Trophoblast cell (in vitro differentiated cells and primary cell): ENCODE results near the gene SRPK2.
"Not testable (repeated sequence)": the region's sequence is repeated elsewhere in the genome, so short reads cannot be mapped to it uniquely, and the experiment has no call there.

Source experiments
- DNase-seq, 2 donors: peaks; one replicate each; pipeline ENCODE4 v3.0.0-alpha.2; 2016
- H2AFZ ChIP-seq: 2 replicates; pipeline ENCODE4 v1.6.1; 2013; ENCODE audit warnings: low read length, moderate library complexity, mild to moderate bottlenecking; ENCODE audit not compliant: insufficient read depth, poor library complexity
- H2AK5ac ChIP-seq: 2 replicates; pipeline ENCODE4 v1.6.1; 2013; ENCODE audit warnings: mild to moderate bottlenecking, low read length
- H2BK120ac ChIP-seq: 2 replicates; pipeline ENCODE4 v1.6.1; 2013; ENCODE audit warnings: low read length, mild to moderate bottlenecking, moderate library complexity; ENCODE audit not compliant: insufficient read depth, poor library complexity
- H2BK12ac ChIP-seq: 2 replicates; pipeline ENCODE4 v1.6.1; 2013; ENCODE audit warnings: mild to moderate bottlenecking, low read length, moderate library complexity
- H2BK5ac ChIP-seq: 2 replicates; pipeline ENCODE4 v1.6.1; 2013; ENCODE audit warnings: low read length, low read depth, moderate library complexity, mild to moderate bottlenecking; ENCODE audit not compliant: poor library complexity
- H3K14ac ChIP-seq: 2 replicates; pipeline ENCODE4 v1.6.1; 2013; ENCODE audit warnings: mild to moderate bottlenecking, low read length
- H3K18ac ChIP-seq: 2 replicates; pipeline ENCODE4 v1.6.1; 2013; ENCODE audit warnings: mild to moderate bottlenecking, low read length
- H3K23ac ChIP-seq: 2 replicates; pipeline ENCODE4 v1.6.1; 2013; ENCODE audit warnings: low read length
- H3K27ac ChIP-seq: 2 replicates; pipeline ENCODE4 v1.5.1; 2013; ENCODE audit warnings: low read depth, mild to moderate bottlenecking, inconsistent platforms, low read length, moderate library complexity
- H3K27me3 ChIP-seq: 2 replicates; pipeline ENCODE4 v1.6.1; 2013; ENCODE audit warnings: inconsistent platforms, mild to moderate bottlenecking, low read length, moderate library complexity; ENCODE audit not compliant: insufficient read depth
- H3K36me3 ChIP-seq, 2 experiments: 1 replicate in 1 of 2; 2 replicates in 1 of 2; pipeline ENCODE4 v1.6.1; 2013; ENCODE audit warnings: low read length in 2 of 2, mild to moderate bottlenecking in 2 of 2, moderate library complexity in 1 of 2; ENCODE audit not compliant: insufficient read depth in 2 of 2, control insufficient read depth in 1 of 2
- H3K4ac ChIP-seq: 2 replicates; pipeline ENCODE4 v1.6.1; 2013; ENCODE audit warnings: low read depth, mild to moderate bottlenecking, low read length, moderate library complexity
- H3K4me1 ChIP-seq, 2 experiments: 1 replicate in 1 of 2; 2 replicates in 1 of 2; pipeline ENCODE4 v1.6.1; 2013; ENCODE audit warnings: low read length in 2 of 2, mild to moderate bottlenecking in 2 of 2, moderate library complexity in 1 of 2; ENCODE audit not compliant: insufficient read depth in 2 of 2, control insufficient read depth in 1 of 2
- H3K4me2 ChIP-seq: 2 replicates; pipeline ENCODE4 v1.6.1; 2013; ENCODE audit warnings: inconsistent platforms, mild to moderate bottlenecking, low read length, moderate library complexity
- H3K4me3 ChIP-seq: 2 replicates; pipeline ENCODE4 v1.5.1; 2013; ENCODE audit warnings: mild to moderate bottlenecking, low read depth, low read length, inconsistent platforms
- H3K79me1 ChIP-seq: one replicate; pipeline ENCODE4 v1.6.1; 2013; ENCODE audit warnings: low read length
- H3K79me2 ChIP-seq: 2 replicates; pipeline ENCODE4 v1.6.1; 2013; ENCODE audit warnings: low read length, mild to moderate bottlenecking; ENCODE audit not compliant: control insufficient read depth, insufficient read depth, poor library complexity
- H3K9ac ChIP-seq: 2 replicates; pipeline ENCODE4 v1.6.1; 2013; ENCODE audit warnings: mild to moderate bottlenecking, low read length
- H3K9me3 ChIP-seq: 2 replicates; pipeline ENCODE4 v1.6.1; 2013; ENCODE audit warnings: low read depth, mild to moderate bottlenecking, control low read depth, inconsistent platforms, low read length; ENCODE audit not compliant: insufficient read depth
- H4K12ac ChIP-seq: 2 replicates; pipeline ENCODE4 v1.6.1; 2013; ENCODE audit warnings: low read depth, mild to moderate bottlenecking, low read length, moderate library complexity
- H4K8ac ChIP-seq: 2 replicates; pipeline ENCODE4 v1.6.1; 2013; ENCODE audit warnings: low read depth, mild to moderate bottlenecking, low read length, moderate library complexity
- H4K91ac ChIP-seq: one replicate; pipeline ENCODE4 v1.6.1; 2013; ENCODE audit warnings: low read depth, mild to moderate bottlenecking, low read length, moderate library complexity
- WGBS: extraction: QIAGEN DNeasy Blood & Tissue Kit; methylation state at CpG from one replicate; pipeline ENCODE4 v1.1.7; 2013; ENCODE audit warnings: missing lambda C conversion rate; ENCODE audit not compliant: insufficient read length, insufficient coverage; ENCODE audit errors: extremely low coverage; 5-methylcytosine and 5-hydroxymethylcytosine counted together

SRPK2 gene

GRCh38 chr7:105327201-105327600 lies 61.5 kb downstream of the SRPK2 start:
- H3K4me2 ChIP-seq, result no peak overlapping the region
- H3K9me3 ChIP-seq, result no peaks in the 10 kb centered on the region
- no peak overlapping the region for H2BK120ac ChIP-seq
- no peak overlapping the region for H3K14ac ChIP-seq
- no peaks in the 10 kb centered on the region for H3K4me1 ChIP-seq
- H3K27ac ChIP-seq, result no peak overlapping the region
- H4K91ac ChIP-seq, result no peak overlapping the region
- H3K36me3 ChIP-seq, result peaks cover 0 to under 1% of the 10 kb centered on the region in 2 experiments
- no peak overlapping the region for H2AFZ ChIP-seq
- no peak overlapping the region for H3K4me3 ChIP-seq
- no peaks in the 10 kb centered on the region for H3K27me3 ChIP-seq
- H4K12ac ChIP-seq, result no peak overlapping the region
- H2AK5ac ChIP-seq, result no peak overlapping the region
- H3K18ac ChIP-seq, result no peak overlapping the region
- no CpG with 5 or more reads among the region's 1 CpG for WGBS
- no peaks in the 10 kb centered on the region for H3K79me1 ChIP-seq
- no peak overlapping the region for H2BK12ac ChIP-seq
- H3K79me2 ChIP-seq, result peaks cover 6% of the 10 kb centered on the region
- no peak for DNase-seq
- H4K8ac ChIP-seq, result no peak overlapping the region
- H2BK5ac ChIP-seq, result no peak overlapping the region
- H3K9ac ChIP-seq, result no peak overlapping the region
- H3K23ac ChIP-seq, result no peak overlapping the region
- H3K4ac ChIP-seq, result no peak overlapping the region

DNA sequence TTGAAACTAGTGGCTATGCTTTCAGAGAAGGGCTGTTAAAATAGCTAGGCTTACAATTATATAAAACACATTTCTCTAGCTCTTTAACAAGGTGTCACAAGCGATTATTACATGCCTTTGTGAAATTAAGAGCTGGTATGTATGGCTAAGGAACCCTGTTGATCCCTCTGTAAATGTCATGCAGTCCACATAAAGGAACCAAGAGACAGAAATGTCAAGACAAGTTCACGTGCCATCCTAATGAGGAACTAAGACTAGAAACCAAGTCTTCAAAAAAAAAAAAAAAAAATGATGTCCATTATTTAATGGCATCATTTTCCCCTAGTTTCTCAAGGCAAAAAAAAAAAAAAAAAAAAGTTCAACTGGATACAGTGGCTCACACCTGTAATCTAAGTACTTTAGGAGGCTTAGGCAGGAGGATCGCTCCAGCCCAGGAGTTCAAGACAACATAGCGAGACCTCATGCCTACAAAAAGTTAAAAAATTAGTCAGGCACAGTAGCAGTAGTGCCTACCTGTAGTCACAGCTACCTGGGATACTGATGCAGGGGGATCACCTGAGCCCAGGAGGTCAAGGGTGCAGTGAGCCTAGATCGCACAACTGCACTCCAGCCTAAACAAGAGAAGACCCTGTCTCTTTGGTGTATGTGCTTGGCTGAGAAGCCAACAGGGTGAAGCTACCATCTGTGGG lies 63.4 kb downstream of the SRPK2 start:
- H3K9me3 ChIP-seq, result peaks cover 3% of the 10 kb centered on the region
- peaks cover 3% of the 10 kb centered on the region for H3K79me2 ChIP-seq
- no peak overlapping the region for H4K12ac ChIP-seq
- no peak overlapping the region for H2AFZ ChIP-seq
- H3K27me3 ChIP-seq, result no peaks in the 10 kb centered on the region
- H2BK12ac ChIP-seq, result no peak overlapping the region
- H3K18ac ChIP-seq, result peak overlapping the region; percentile 59
- H3K79me1 ChIP-seq, result no peaks in the 10 kb centered on the region
- no peak overlapping the region for H4K91ac ChIP-seq
- no CpG with 5 or more reads among the region's 5 CpGs for WGBS
- no peak overlapping the region for H4K8ac ChIP-seq
- no peak overlapping the region for H2BK120ac ChIP-seq
- H3K4me2 ChIP-seq, result no peak overlapping the region
- H3K27ac ChIP-seq, result no peak overlapping the region
- no peak overlapping the region for H2AK5ac ChIP-seq
- H3K36me3 ChIP-seq, result peaks cover 0 to 2% of the 10 kb centered on the region in 2 experiments
- H2BK5ac ChIP-seq, result no peak overlapping the region
- no peak overlapping the region for H3K14ac ChIP-seq
- H3K23ac ChIP-seq, result no peak overlapping the region
- H3K4ac ChIP-seq, result no peak overlapping the region
- no peak for DNase-seq
- H3K4me3 ChIP-seq, result no peak overlapping the region
- no peaks in the 10 kb centered on the region for H3K4me1 ChIP-seq
- H3K9ac ChIP-seq, result no peak overlapping the region

- no CpG with 5 or more reads among the region's 8 CpGs for WGBS
- H4K91ac ChIP-seq, H2AK5ac ChIP-seq, H3K14ac ChIP-seq, H3K4me2 ChIP-seq, H2BK120ac ChIP-seq, H3K36me3 ChIP-seq, H2AFZ ChIP-seq, H4K12ac ChIP-seq, H3K9me3 ChIP-seq, H3K4me1 ChIP-seq, H3K27me3 ChIP-seq, H3K4ac ChIP-seq, H3K27ac ChIP-seq, H2BK12ac ChIP-seq, H3K79me1 ChIP-seq, H4K8ac ChIP-seq, H3K23ac ChIP-seq, H2BK5ac ChIP-seq, H3K18ac ChIP-seq, DNase-seq, H3K9ac ChIP-seq, H3K4me3 ChIP-seq, H3K79me2 ChIP-seq: not testable (repeated sequence)
These were observed 64.1 kb downstream of the SRPK2 start for GRCh38 chr7:105324606-105325005.

DNA sequence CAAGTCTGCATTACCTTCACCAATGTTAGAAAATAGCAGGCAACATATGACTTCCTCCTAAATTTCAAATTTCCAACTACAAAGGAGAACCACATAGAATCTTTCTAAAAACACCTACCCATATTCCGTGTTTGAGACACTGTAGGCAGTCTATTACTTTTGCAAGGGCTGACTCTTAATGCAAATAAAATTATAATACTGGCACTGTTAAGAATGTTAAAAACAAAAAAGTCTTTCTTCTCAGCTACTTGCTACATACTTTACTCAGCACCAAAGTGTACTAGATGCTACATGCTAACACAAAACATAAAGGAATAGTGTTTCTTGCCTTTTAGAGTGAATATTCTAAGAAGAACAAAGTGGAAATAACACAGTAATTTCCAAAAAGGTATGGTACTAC lies 65.4 kb downstream of the SRPK2 start:
- Histone ChIP-seq H4K91ac (no peak overlapping the region), H2BK5ac (no peak overlapping the region), H3K27ac (no peak overlapping the region), H3K36me3 (peaks cover 0 to 2% of the 10 kb centered on the region in 2 experiments), H3K18ac (no peak overlapping the region), H3K4me2 (no peak overlapping the region), H2BK120ac (no peak overlapping the region), H3K9ac (no peak overlapping the region), H3K4ac (no peak overlapping the region), H3K14ac (no peak overlapping the region), H3K4me1 (no peaks in the 10 kb centered on the region), H4K8ac (no peak overlapping the region), H3K23ac (no peak overlapping the region), H3K27me3 (no peaks in the 10 kb centered on the region), H3K79me1 (no peaks in the 10 kb centered on the region), H3K79me2 (peaks cover 3% of the 10 kb centered on the region), H4K12ac (no peak overlapping the region), H2AFZ (no peak overlapping the region), H2BK12ac (no peak overlapping the region), H2AK5ac (no peak overlapping the region), H3K4me3 (no peak overlapping the region), H3K9me3 (peaks cover 3% of the 10 kb centered on the region)
- DNase-seq, result no peak
- no CpG with 5 or more reads among the region's 1 CpG for WGBS
